GM19395 (cell line): ENCODE data around the gene RNU4-1.
"Not testable (repeated sequence)": the region's sequence is repeated elsewhere in the genome, so short reads cannot be mapped to it uniquely, and the experiment has no call there.

Experiments
- ATAC-seq: cut with Tn5 transposase; IDR thresholded peaks from one replicate; pipeline ENCODE4 v1.9.1; 2021; ENCODE audit warnings: mild to moderate bottlenecking, moderate library complexity; ENCODE audit not compliant: unreplicated experiment

The RNU4-1 gene

DNA sequence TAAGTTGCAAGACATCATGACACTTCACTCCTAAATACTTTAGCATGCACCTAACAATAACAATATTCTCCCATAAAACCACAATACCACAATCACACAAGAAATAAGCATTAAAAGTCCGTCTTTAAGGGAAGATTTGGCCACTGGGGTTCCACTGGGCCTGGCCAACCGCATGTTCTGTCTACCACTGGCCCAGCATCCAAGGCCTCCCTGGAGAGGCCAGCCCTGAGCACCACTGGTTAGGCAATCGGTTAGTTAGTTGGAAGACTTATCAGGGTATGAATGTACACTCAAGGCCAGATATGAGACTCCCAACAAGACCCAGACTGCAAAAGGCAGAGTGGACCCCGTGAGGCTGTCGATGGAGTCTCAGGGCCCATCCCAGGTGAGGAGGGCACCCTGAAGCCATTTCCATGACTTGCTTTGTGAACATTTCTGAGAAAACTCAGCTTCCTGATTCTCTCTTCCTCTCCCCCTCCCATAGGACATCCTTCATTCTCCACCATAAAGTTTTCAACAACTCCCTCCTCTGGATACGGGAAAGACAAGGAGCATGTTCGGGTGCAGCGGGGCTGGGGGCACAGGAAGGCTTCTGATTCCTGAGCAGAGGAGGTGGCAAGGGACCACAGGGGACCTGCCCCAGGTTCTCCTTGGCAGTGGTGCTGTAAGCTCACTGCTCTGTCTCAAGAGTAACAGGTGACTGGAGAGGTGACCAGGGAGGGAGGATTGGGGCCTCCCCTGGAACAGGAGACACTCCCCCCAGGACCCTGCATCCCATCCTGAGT is 33.4 kb downstream of the RNU4-1 start:
- no peak for ATAC-seq

DNA sequence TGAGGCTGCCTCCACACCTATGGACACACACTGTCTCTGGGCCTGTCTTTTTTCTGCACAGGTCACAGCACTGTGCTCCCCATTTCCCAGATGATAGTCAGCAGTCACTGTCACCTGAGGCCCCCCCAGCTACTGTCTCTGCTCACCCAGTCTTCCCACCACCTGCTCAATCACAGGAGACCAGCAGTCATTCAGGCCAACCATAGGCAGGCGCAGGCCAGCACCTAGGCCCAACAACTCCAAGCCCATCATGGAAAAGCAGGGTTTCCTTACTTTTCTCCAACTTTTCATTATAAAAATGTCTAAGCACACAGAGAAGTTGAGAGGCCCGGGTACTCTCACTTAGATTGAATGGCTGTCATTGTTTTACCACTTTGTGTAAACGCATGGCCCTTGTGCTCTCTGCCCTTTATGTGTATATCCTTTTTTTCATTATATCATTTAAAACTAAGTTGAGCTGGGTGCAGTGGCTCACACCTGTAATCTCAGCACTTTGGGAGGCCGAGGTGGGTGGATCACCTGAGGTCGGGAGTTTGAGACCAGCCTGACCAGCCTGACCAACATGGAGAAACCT is 34.6 kb downstream of the RNU4-1 start:
- ATAC-seq, result no peak

- no peak for ATAC-seq
Measured at GRCh38 chr12:120257041-120257821, 35.8 kb downstream of the RNU4-1 start.

GRCh38 chr12:120254809-120255208 is 38.2 kb downstream of the RNU4-1 start:
- ATAC-seq, result no peak

- not testable (repeated sequence) for ATAC-seq
Measured at GRCh38 chr12:120253313-120253712, 39.7 kb downstream of the RNU4-1 start.

DNA sequence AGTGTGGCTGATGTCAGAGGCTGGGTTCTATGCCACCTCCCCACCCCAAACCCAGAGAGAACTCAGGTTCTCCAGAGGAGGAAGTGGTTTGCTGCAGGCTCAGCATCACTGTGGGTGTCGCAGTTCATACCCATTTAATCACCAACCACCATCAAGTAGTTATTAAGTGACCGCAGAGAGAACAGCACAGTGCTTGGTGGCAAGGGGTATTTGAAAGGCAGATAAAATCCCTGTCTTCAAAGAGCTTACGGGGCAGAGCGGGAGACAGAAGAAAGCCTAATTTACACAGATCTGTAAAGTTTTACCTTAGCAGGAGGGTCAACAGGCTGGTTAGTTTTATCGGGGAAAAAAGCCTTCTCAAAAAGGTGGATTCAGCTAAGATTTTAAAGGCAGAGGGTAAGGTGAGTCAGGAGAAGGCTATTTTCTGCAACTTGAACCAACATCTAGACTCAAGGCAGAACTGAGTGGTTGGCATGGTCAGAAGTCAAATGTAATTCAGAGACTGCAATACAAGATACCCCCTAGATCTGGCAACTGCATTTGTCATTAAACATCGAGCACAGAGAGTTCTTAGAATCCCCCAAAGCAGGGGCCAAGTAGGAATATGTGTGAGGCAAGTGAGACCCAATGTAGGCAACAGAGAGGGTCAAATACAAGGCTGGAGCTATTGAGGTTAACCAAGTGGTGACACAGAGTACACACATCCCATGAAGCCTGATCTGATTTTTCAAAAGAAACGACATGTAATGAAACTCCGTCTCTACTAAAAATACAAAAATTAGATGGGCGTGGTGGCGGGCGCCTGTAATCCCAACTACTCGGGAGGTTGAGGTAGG is 40.7 kb downstream of the RNU4-1 start:
- ATAC-seq, result no peak

GRCh38 chr12:120251364-120252070 is 41.5 kb downstream of the RNU4-1 start:
- not testable (repeated sequence) for ATAC-seq

DNA sequence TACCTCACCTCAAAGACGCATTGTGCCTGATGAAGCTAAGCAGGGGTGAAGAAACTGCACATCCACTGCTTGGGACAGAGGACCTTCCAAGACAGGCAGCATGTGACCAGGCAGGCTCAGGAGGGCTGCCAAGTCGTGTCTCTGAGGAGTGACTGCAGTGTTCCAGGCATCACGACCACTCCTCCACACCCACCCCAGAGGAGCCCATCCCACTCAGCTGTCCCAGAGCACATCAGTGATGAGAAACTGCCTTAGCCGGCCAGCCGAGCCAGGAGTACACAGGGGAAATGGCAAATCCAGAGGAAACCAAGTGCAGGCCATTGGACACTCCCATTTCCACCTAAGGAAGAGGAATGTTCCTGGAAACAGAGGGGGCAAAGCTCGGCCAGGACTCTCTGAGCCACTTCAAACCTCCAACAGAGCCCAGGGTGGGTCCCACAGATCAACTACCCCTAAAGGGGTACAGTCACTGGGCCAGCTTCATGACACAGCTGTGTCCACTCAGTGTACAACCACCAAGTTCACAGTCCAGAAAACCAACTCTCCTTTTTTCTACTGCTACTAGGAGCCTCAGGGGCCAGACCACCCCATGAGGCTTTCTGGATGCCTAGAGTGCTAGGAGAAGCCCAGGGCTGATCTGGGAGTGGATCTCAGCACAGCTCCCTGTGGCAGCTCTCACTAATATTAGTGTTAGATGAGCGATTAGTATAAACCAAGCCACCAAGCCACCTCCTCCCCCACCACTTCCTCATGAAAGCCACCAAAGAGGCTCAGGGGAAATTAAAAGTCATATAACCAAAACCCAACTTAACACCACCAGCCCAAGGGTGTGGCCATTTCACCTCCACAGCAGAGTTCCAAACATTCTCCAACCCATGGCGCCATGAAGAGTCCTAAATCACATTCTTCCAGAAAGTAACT is 42.9 kb downstream of the RNU4-1 start:
- ATAC-seq, result no peak

DNA sequence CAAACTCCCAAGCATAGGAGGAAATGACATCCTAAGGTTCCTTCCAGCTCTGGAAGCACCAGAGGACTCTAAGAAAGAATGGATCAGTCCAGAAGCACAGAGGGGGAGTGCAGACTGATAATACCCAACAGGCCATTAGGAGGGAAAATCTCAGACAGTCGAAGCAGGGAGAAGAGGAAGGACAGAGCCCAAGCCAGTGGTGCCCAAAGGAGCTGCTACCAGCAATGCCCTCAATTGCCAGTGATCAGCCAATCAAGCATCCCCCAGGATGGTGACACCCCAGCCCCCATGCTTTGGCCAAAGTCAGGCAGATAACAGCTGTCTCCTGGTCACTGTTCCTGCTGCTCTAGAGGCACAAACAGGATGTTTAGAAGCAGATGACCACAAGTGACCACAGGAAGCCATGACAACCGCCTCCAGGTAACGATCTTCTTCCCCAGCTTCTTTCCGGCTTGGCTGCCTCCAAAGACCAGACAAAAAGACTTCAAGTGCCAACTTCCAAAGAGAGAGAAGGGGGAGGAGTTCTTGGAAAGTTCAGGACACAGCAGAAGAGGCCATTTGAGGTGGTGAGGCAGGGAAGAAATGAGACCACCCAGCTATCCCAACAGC is 43.7 kb downstream of the RNU4-1 start:
- no peak for ATAC-seq

- ATAC-seq, result no peak
Measured at GRCh38 chr12:120247621-120248030, 45.4 kb downstream of the RNU4-1 start.

DNA sequence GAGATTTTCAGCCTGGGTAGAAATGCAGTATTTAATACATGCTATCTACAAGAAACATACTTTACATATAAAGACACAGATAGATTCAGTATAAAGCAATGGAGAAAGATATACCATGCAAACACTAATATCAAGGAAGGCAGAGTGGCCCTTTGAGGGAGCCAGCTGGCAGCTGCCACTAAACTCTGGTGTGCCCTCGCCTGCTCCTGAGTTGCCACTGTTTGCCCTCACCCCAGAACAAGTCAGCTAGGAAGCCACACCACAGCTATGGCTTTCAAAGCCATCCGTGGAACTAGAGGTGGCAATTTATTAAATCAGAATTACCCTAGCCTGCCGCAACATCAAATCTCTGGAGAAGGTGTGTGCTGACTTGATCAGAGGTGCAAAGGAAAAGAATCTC is 45.9 kb downstream of the RNU4-1 start:
- no peak for ATAC-seq

- not testable (repeated sequence) for ATAC-seq
Measured at GRCh38 chr12:120246705-120247104, 46.3 kb downstream of the RNU4-1 start.
